ENCODE measurements around the gene IFT27. TPM values are rescaled to one million over a fixed set of nuclear protein-coding genes. Genes with fewer than 3 reads are reported as not detected.
A peak's percentile ranks its signal among the peaks of the same experiment; 100 is the strongest.

IFT27 gene
- total and polyA plus RNA-seq, 12 donors, result 19.6 to 63.6 (median 26.3) TPM

- 77 to 82% methylated on average over 2 of the region's 2 CpGs for WGBS, 2 donors
- Histone ChIP-seq H3K9me3 (no peaks in the 10 kb centered on the region), H3K27ac (no peak overlapping the region), H3K36me3 (no peaks in the 10 kb centered on the region), H3K27me3 (peaks cover 0 to 49% (median 45%) of the 10 kb centered on the region in 7 donors), H3K4me1 (peaks cover 0 to 9% (median 4%) of the 10 kb centered on the region in 9 donors), H3K4me3 (no peak overlapping the region)
- no peak for ATAC-seq
- no peak for TF ChIP-seq CTCF (IDR thresholded peaks at IDR 0.05)
- intact Hi-C loops (cut with DNase I), result loop anchor here (2.0 to 10.0 kb wide), 7 partner anchors 73 to 261 kb away; no protein-coding TSS in a partner anchor
- no peak for DNase-seq
Observed at GRCh38 chr22:36783743-36784142, 7.8 kb upstream of the IFT27 start.

GRCh38 chr22:36781656-36782627 is 6.0 kb upstream of the IFT27 start:
- 22 to 26% methylated on average over 33 of the region's 33 CpGs for WGBS, 2 donors
- Histone ChIP-seq H3K9me3 (peaks cover 0 to 5% (median 0%) of the 10 kb centered on the region in 11 donors), H3K27ac (peak overlapping the region in 1 of 10 donors; percentile 23), H3K4me3 (no peak overlapping the region), H3K36me3 (no peaks in the 10 kb centered on the region), H3K4me1 (peaks cover 0 to 9% (median 4%) of the 10 kb centered on the region in 9 donors), H3K27me3 (peaks cover 0 to 40% (median 32%) of the 10 kb centered on the region in 7 donors)
- intact Hi-C loops (cut with DNase I), result loop anchor here (1.0 to 10.0 kb wide), 10 partner anchors 74 to 263 kb away; no protein-coding TSS in a partner anchor
- ATAC-seq (peak; percentile 73 to 92 (median 90)), DNase-seq (peak; percentile 69 to 80)
- TF ChIP-seq CTCF (IDR thresholded peaks at IDR 0.05), result peak; percentile 84 to 95 (median 90)

- Histone ChIP-seq H3K4me1 (peaks cover 0 to 27% (median 21%) of the 10 kb centered on the region in 9 donors), H3K9me3 (peaks cover 0 to 5% (median 0%) of the 10 kb centered on the region in 11 donors), H3K36me3 (no peaks in the 10 kb centered on the region), H3K4me3 (no peak overlapping the region), H3K27ac (no peak overlapping the region), H3K27me3 (peaks cover 0 to 1% (median 0%) of the 10 kb centered on the region in 7 donors)
- ATAC-seq, result no peak
- no peak for DNase-seq
- intact Hi-C loops (cut with DNase I), result loop anchor here in 6 of 10 donors (5.0 to 10.0 kb wide), 2 partner anchors 79 to 233 kb away; no protein-coding TSS in a partner anchor
- no peak for TF ChIP-seq CTCF (IDR thresholded peaks at IDR 0.05)
Observed at GRCh38 chr22:36778020-36778419, 2.1 kb upstream of the IFT27 start.

- Histone ChIP-seq H3K4me3 (peak overlapping the region in 7 of 10 donors; percentile 2 to 94 (median 42)), H3K4me1 (peaks cover 0 to 20% (median 17%) of the 10 kb centered on the region in 9 donors), H3K9me3 (peaks cover 0 to 5% (median 0%) of the 10 kb centered on the region in 11 donors), H3K27me3 (no peaks in the 10 kb centered on the region), H3K36me3 (peaks cover 0 to 8% (median 0%) of the 10 kb centered on the region in 9 donors), H3K27ac (peak overlapping the region in 9 of 10 donors; percentile 21 to 74 (median 43))
- DNase-seq (no peak), ATAC-seq (no peak)
- 70 to 72% methylated on average over 12 of the region's 12 CpGs for WGBS, 2 donors
- intact Hi-C loops (cut with DNase I), result loop anchor here in 6 of 10 donors (2.0 to 10.0 kb wide), 3 partner anchors 81 to 422 kb away; no protein-coding TSS in a partner anchor
- no peak for TF ChIP-seq CTCF (IDR thresholded peaks at IDR 0.05)
Observed at GRCh38 chr22:36776722-36777121, 803 bp upstream of the IFT27 start.

Measured in heart right ventricle (tissue), 16 donors.